Measurements from ENCODE around the gene PREB. TPM values are rescaled to one million over a fixed set of nuclear protein-coding genes. Genes with fewer than 3 reads are reported as not detected.

PREB gene
- total RNA-seq, 1 experiment from 2014 or later = 52.7 TPM

DNA sequence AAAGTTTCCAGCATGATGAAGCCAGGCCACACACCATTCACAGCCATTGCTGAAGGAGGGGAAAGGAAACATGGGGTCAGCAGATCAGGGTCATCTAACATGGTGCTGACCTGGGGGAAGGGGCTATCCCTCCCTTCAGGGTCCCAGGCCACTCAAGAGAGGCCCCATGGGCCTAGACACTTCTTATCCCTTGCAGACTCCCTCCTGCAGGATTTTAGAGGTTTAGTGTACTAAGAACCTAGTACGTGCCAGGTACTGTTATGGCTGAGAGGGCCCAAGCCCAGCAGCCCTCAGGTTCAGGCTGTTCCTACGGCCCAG is 39.0 kb downstream of the PREB start:
- POLR2A ChIA-PET (ENCODE audit: low non-redundant PET) = no interaction called here
- CTCF ChIA-PET = no interaction called here
- intact Hi-C loops (cut with micrococcal nuclease; ENCODE audit: unreplicated experiment) = loop anchor here (5.0 kb wide), 1 partner anchor 207 kb away; no protein-coding TSS in a partner anchor

DNA sequence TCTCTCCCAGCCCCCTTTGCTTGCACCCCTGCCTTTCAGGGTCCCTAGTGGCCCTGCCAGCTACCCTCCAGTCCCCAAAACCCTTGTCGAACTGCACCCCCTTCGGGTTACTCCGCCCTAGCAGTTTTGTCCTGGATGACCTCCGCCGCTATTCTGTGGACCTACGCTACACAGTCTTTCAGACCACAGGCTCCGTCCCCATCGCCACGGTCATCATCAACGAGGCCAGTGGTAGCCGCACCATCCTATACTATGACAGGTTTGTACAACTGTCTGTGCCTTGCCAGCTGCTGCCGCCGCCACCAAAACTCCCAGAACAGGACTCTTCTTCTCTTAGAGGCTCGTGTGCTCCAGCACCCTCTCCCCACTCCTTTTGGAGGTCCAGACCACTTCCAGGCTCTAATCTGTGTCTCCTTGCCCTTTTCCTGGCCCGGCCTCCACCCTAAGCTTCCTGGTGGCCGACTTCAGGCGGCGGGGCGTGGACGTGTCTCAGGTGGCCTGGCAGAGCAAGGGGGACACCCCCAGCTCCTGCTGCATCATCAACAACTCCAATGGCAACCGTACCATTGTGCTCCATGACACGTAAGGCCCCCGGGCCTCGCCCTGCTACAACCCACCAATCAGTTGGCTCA is 40.0 kb downstream of the PREB start:
- intact Hi-C loops (cut with micrococcal nuclease; ENCODE audit: unreplicated experiment) = no loop called here
- BruUV-seq (replicated peaks) = no TSS peak
- POLR2A ChIA-PET (ENCODE audit: low non-redundant PET) = no interaction called here

More for the DNA sequence above, 39.0 kb downstream of the PREB start:
- Histone ChIP-seq H3K4me3 (ENCODE audit: low read depth, low read length, poor library complexity, severe bottlenecking) (no peak overlapping the region), H3K27me3 (replicated peaks; ENCODE audit: insufficient read depth, low read depth, low read length, poor library complexity) (no peaks in the 10 kb centered on the region), H3K36me3 (ENCODE audit: insufficient read depth, low read length, poor library complexity, severe bottlenecking) (no peaks in the 10 kb centered on the region), H3K9me3 (ENCODE audit: low read depth, low read length, poor library complexity, severe bottlenecking) (no peaks in the 10 kb centered on the region), H3K4me1 (ENCODE audit: insufficient read depth, low read length, poor library complexity, severe bottlenecking) (no peaks in the 10 kb centered on the region), H3K27ac (ENCODE audit: low read depth, low read length, poor library complexity, severe bottlenecking) (no peak overlapping the region)
- TF ChIP-seq, protein P1, sequence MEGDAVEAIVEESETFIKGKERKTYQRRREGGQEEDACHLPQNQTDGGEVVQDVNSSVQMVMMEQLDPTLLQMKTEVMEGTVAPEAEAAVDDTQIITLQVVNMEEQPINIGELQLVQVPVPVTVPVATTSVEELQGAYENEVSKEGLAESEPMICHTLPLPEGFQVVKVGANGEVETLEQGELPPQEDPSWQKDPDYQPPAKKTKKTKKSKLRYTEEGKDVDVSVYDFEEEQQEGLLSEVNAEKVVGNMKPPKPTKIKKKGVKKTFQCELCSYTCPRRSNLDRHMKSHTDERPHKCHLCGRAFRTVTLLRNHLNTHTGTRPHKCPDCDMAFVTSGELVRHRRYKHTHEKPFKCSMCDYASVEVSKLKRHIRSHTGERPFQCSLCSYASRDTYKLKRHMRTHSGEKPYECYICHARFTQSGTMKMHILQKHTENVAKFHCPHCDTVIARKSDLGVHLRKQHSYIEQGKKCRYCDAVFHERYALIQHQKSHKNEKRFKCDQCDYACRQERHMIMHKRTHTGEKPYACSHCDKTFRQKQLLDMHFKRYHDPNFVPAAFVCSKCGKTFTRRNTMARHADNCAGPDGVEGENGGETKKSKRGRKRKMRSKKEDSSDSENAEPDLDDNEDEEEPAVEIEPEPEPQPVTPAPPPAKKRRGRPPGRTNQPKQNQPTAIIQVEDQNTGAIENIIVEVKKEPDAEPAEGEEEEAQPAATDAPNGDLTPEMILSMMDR (conservative IDR thresholded peaks at IDR 0.05; ENCODE audit: low read depth, low read length) = no peak
- TF ChIP-seq EZH2 (IDR thresholded peaks at IDR 0.05; ENCODE audit: borderline replicate concordance, low read depth, low read length, poor library complexity, severe bottlenecking) = no peak
- no peak for DNase-seq (ENCODE audit: low spot score)
- no TSS peak for BruUV-seq (replicated peaks)

DNA sequence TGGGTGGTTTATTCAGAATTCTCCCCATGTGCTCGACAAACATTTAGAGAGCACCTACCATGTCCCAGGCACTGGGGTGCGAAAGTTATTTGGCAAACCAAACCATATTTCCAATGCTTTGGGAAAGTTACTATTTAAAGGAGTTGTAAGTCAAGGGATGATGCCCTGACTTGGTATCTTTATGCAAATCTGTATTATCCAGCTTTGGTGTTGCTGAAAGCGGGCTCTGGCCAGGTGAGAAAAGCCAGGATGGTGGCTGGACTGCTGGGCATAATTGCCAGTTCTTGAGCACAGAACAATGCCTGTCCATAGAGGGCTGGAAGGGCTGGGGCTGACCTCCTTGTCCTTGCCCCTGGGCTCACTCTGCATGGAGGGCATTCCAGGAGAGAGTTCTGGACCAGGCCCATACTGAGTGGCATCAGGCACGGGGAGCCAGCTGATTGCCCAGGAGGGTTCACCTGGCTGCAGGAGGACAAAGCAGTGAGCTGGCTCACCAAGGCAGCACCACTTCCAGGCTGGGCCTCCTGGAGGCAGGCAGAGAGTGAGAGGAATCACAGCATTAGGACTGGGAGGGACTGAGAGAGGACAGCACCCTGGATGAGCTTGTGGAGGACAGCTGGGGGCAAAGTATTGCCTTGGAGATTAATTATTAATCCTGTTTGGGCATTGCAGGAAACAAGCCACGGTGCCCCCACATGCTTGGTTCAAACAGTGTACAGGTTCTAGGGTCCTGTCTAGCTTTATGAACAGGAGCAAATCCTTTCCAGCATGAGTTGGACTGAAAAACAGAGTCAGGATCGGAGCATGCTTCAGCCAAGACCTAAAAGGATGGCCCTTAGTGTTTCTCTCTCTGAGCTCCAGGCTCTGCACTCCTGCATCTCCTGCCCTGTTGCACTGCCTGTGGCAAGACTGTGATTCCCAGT is 40.7 kb downstream of the PREB start:
- no peaks in the 10 kb centered on the region for H3K9me3 ChIP-seq (ENCODE audit: low read depth, low read length, poor library complexity, severe bottlenecking)
- CTCF ChIA-PET = interaction anchor here (0.8 kb wide), 1 partner anchor 98 kb away, joined by 3 read pairs; no protein-coding TSS in a partner anchor
- intact Hi-C loops (cut with micrococcal nuclease; ENCODE audit: unreplicated experiment) = no loop called here
- no peaks in the 10 kb centered on the region for H3K36me3 ChIP-seq (ENCODE audit: insufficient read depth, low read length, poor library complexity, severe bottlenecking)
- H3K4me1 ChIP-seq (ENCODE audit: insufficient read depth, low read length, poor library complexity, severe bottlenecking) = peaks cover 5% of the 10 kb centered on the region
- H3K27ac ChIP-seq (ENCODE audit: low read depth, low read length, poor library complexity, severe bottlenecking) = no peak overlapping the region
- TF ChIP-seq EZH2 (IDR thresholded peaks at IDR 0.05; ENCODE audit: borderline replicate concordance, low read depth, low read length, poor library complexity, severe bottlenecking) = no peak
- TF ChIP-seq, protein P1 (conservative IDR thresholded peaks at IDR 0.05; ENCODE audit: low read depth, low read length) = no peak
- no peak for DNase-seq (ENCODE audit: low spot score)
- H3K27me3 ChIP-seq (replicated peaks; ENCODE audit: insufficient read depth, low read depth, low read length, poor library complexity) = no peaks in the 10 kb centered on the region
- BruUV-seq (replicated peaks) = no TSS peak
- POLR2A ChIA-PET (ENCODE audit: low non-redundant PET) = interaction anchor here (0.6 kb wide), 1 partner anchor 98 kb away, joined by 3 read pairs; no protein-coding TSS in a partner anchor
- no peak overlapping the region for H3K4me3 ChIP-seq (ENCODE audit: low read depth, low read length, poor library complexity, severe bottlenecking)

More for the DNA sequence above, 40.0 kb downstream of the PREB start:
- no peak for TF ChIP-seq EZH2 (IDR thresholded peaks at IDR 0.05; ENCODE audit: borderline replicate concordance, low read depth, low read length, poor library complexity, severe bottlenecking)
- TF ChIP-seq, protein P1 (conservative IDR thresholded peaks at IDR 0.05; ENCODE audit: low read depth, low read length) = no peak
- Histone ChIP-seq H3K4me3 (ENCODE audit: low read depth, low read length, poor library complexity, severe bottlenecking) (no peak overlapping the region), H3K36me3 (ENCODE audit: insufficient read depth, low read length, poor library complexity, severe bottlenecking) (no peaks in the 10 kb centered on the region), H3K27me3 (replicated peaks; ENCODE audit: insufficient read depth, low read depth, low read length, poor library complexity) (no peaks in the 10 kb centered on the region), H3K9me3 (ENCODE audit: low read depth, low read length, poor library complexity, severe bottlenecking) (no peaks in the 10 kb centered on the region), H3K27ac (ENCODE audit: low read depth, low read length, poor library complexity, severe bottlenecking) (no peak overlapping the region), H3K4me1 (ENCODE audit: insufficient read depth, low read length, poor library complexity, severe bottlenecking) (no peaks in the 10 kb centered on the region)
- CTCF ChIA-PET = no interaction called here
- no peak for DNase-seq (ENCODE audit: low spot score)

Measured in A673 (cell line).